OCI-LY3 (cell line): ENCODE results near the gene P3H2.

Source experiments
- CTCF ChIP-seq: fragments of 200-600, 300-600 bp; sonication (generic); IDR thresholded peaks from 2 replicates; pipeline ENCODE4 v1.5.1; 2014; ENCODE audit warnings: antibody characterized with exemption, low read length, low read depth
- EZH2phosphoT487 ChIP-seq: fragments of 200-600 bp; shearing (Covaris generic); IDR thresholded peaks from 2 replicates; pipeline ENCODE4 v1.6.1; 2018; ENCODE audit warnings: antibody characterized with exemption, mixed run types, low read depth

GRCh38 chr3:190122198-190122771 is 1.6 kb upstream of the P3H2 start:
- TF ChIP-seq CTCF (no peak), EZH2phosphoT487 (no peak)
